H9 (cell line): Measurements from ENCODE around the gene PHYH. TPM values are rescaled to one million over a fixed set of nuclear protein-coding genes. Genes with fewer than 3 reads are reported as not detected.

ENCODE experiments used
- DNase-seq: peaks from one replicate; pipeline ENCODE4 v3.0.0-alpha.2; 2017
- H2AFZ ChIP-seq: one replicate; pipeline ENCODE4 v1.6.1; 2013; ENCODE audit warnings: mild to moderate bottlenecking, low read length, control low read depth, moderate library complexity
- H2AK5ac ChIP-seq: 2 replicates; pipeline ENCODE4 v1.6.1; 2013; ENCODE audit warnings: low read length, control low read depth, mixed read lengths; ENCODE audit not compliant: insufficient read length
- H2BK120ac ChIP-seq: one replicate; pipeline ENCODE4 v1.6.1; 2013; ENCODE audit warnings: low read depth, mild to moderate bottlenecking, low read length, control low read depth, inconsistent platforms; ENCODE audit not compliant: poor library complexity, severe bottlenecking
- H2BK12ac ChIP-seq: 2 replicates; pipeline ENCODE4 v1.6.1; 2013; ENCODE audit warnings: low read length, control low read depth, mixed read lengths, low read depth; ENCODE audit not compliant: insufficient read length
- H2BK15ac ChIP-seq: 2 replicates; pipeline ENCODE4 v1.6.1; 2013; ENCODE audit warnings: low read depth, low read length, control low read depth
- H2BK20ac ChIP-seq: one replicate; pipeline ENCODE4 v1.6.1; 2013; ENCODE audit warnings: low read depth, mild to moderate bottlenecking, low read length, control low read depth, inconsistent platforms; ENCODE audit not compliant: poor library complexity, severe bottlenecking
- H2BK5ac ChIP-seq: 2 replicates; pipeline ENCODE4 v1.6.1; 2013; ENCODE audit warnings: low read length, control low read depth, mixed read lengths; ENCODE audit not compliant: insufficient read length
- H3K14ac ChIP-seq: 2 replicates; pipeline ENCODE4 v1.6.1; 2013; ENCODE audit warnings: low read length, control low read depth; ENCODE audit not compliant: insufficient read depth
- H3K18ac ChIP-seq: 2 replicates; pipeline ENCODE4 v1.6.1; 2013; ENCODE audit warnings: low read depth, mild to moderate bottlenecking, mixed read lengths, low read length, control low read depth; ENCODE audit not compliant: insufficient read length
- H3K23ac ChIP-seq: 2 replicates; pipeline ENCODE4 v1.6.1; 2013; ENCODE audit warnings: low read length, control low read depth, mixed read lengths, low read depth; ENCODE audit not compliant: insufficient read length
- H3K23me2 ChIP-seq: 2 replicates; pipeline ENCODE4 v1.6.1; 2013; ENCODE audit warnings: low read depth, mild to moderate bottlenecking, mixed read lengths, low read length, control low read depth; ENCODE audit not compliant: insufficient read length, poor library complexity, severe bottlenecking
- H3K27ac ChIP-seq: 2 replicates; pipeline ENCODE4 v1.5.1; 2013; ENCODE audit warnings: low read length, control low read depth, mixed read lengths, low read depth; ENCODE audit not compliant: insufficient read length
- H3K27me3 ChIP-seq: 2 replicates; pipeline ENCODE4 v1.6.1; 2013; ENCODE audit warnings: low read length, control low read depth, inconsistent platforms; ENCODE audit not compliant: insufficient read depth
- H3K4ac ChIP-seq: 2 replicates; pipeline ENCODE4 v1.6.1; 2013; ENCODE audit warnings: low read depth, mild to moderate bottlenecking, control low read depth, inconsistent platforms, low read length, moderate library complexity
- H3K4me1 ChIP-seq: 2 replicates; pipeline ENCODE4 v1.6.1; 2013; ENCODE audit warnings: low read length, control low read depth, inconsistent platforms; ENCODE audit not compliant: insufficient read depth
- H3K4me2 ChIP-seq: 2 replicates; pipeline ENCODE4 v1.6.1; 2013; ENCODE audit warnings: low read length, control low read depth, mixed read lengths; ENCODE audit not compliant: insufficient read length, insufficient read depth
- H3K56ac ChIP-seq: 2 replicates; pipeline ENCODE4 v1.6.1; 2013; ENCODE audit warnings: low read depth, mild to moderate bottlenecking, mixed read lengths, low read length, control low read depth; ENCODE audit not compliant: insufficient read length
- H3K79me1 ChIP-seq: 2 replicates; pipeline ENCODE4 v1.6.1; 2013; ENCODE audit warnings: low read depth, mild to moderate bottlenecking, moderate library complexity, low read length, control low read depth, inconsistent platforms; ENCODE audit not compliant: insufficient read depth, poor library complexity, severe bottlenecking
- H3K79me2 ChIP-seq: 2 replicates; pipeline ENCODE4 v1.6.1; 2013; ENCODE audit warnings: low read length, control low read depth, inconsistent platforms; ENCODE audit not compliant: insufficient read depth
- H3K9ac ChIP-seq: 2 replicates; pipeline ENCODE4 v1.6.1; 2013; ENCODE audit warnings: low read length, control low read depth, mixed read lengths; ENCODE audit not compliant: insufficient read length; ENCODE audit errors: extremely low read depth
- H3K9me3 ChIP-seq: one replicate; pipeline ENCODE4 v1.6.1; 2013; ENCODE audit warnings: low read depth, low read length, inconsistent platforms; ENCODE audit not compliant: control insufficient read depth
- H3T11ph ChIP-seq: one replicate; pipeline ENCODE4 v1.6.1; 2013; ENCODE audit warnings: mild to moderate bottlenecking, low read length, control low read depth, inconsistent platforms
- H4K20me1 ChIP-seq: one replicate; pipeline ENCODE4 v1.6.1; 2013; ENCODE audit not compliant: control insufficient read depth, insufficient read length, insufficient read depth
- H4K5ac ChIP-seq: 2 replicates; pipeline ENCODE4 v1.6.1; 2013; ENCODE audit warnings: low read depth, mild to moderate bottlenecking, mixed read lengths, low read length, control low read depth; ENCODE audit not compliant: insufficient read length
- H4K8ac ChIP-seq: replicated peaks from 2 replicates; pipeline ENCODE4 v1.6.1; 2013; ENCODE audit warnings: low read length, control low read depth, mixed read lengths, low read depth; ENCODE audit not compliant: insufficient read length
- H4K91ac ChIP-seq: 2 replicates; pipeline ENCODE4 v1.6.1; 2013; ENCODE audit warnings: low read depth, mild to moderate bottlenecking, moderate library complexity, mixed read lengths, low read length, control low read depth; ENCODE audit not compliant: insufficient read length
- H3K27ac Mint-ChIP-seq, 3 experiments: 2 replicates in 2 of 3; 3 replicates in 1 of 3; pipeline ENCODE4 v1.8.0; 2020 to 2021; ENCODE audit warnings: mixed read lengths in 3 of 3, mild to moderate bottlenecking in 1 of 3, moderate library complexity in 1 of 3
- H3K27me3 Mint-ChIP-seq: 2 replicates; pipeline ENCODE4 v1.8.0; 2021; ENCODE audit warnings: low read depth, mild to moderate bottlenecking, moderate library complexity, mixed read lengths
- H3K36me3 Mint-ChIP-seq, 3 experiments: 2 replicates in 2 of 3; 3 replicates in 1 of 3; pipeline ENCODE4 v1.8.0; 2020 to 2021; ENCODE audit warnings: low read depth in 3 of 3, mixed read lengths in 3 of 3; ENCODE audit not compliant: insufficient read depth in 1 of 3
- H3K4me1 Mint-ChIP-seq, 2 experiments: 2 replicates each; pipeline ENCODE4 v1.8.0; 2020; ENCODE audit warnings: mixed read lengths in 2 of 2
- H3K4me3 Mint-ChIP-seq, 2 experiments: 2 replicates in 1 of 2; 3 replicates in 1 of 2; pipeline ENCODE4 v1.8.0; 2020 to 2021; ENCODE audit warnings: mild to moderate bottlenecking in 2 of 2, mixed read lengths in 2 of 2, moderate library complexity in 1 of 2
- H3K9me3 Mint-ChIP-seq, 2 experiments: 2 replicates in 1 of 2; 3 replicates in 1 of 2; pipeline ENCODE4 v1.8.0; 2020; ENCODE audit warnings: mild to moderate bottlenecking in 2 of 2, mixed read lengths in 2 of 2, moderate library complexity in 1 of 2
- CTCF ChIP-seq: fragments of 200-600 bp; sonication (generic); conservative IDR thresholded peaks from 3 replicates; pipeline ENCODE4 v1.8.0; 2021; ENCODE audit warnings: antibody characterized with exemption, mild to moderate bottlenecking
- WGBS: extraction: QIAGEN DNeasy Blood & Tissue Kit; methylation state at CpG from one replicate; pipeline ENCODE4 v1.1.7; 2013; ENCODE audit warnings: missing lambda C conversion rate, low lambda C conversion rate, mixed read lengths; ENCODE audit not compliant: insufficient read length; ENCODE audit errors: extremely low coverage; 5-methylcytosine and 5-hydroxymethylcytosine counted together
- total RNA-seq: library from RNA; stranded (reverse); gene quantifications from 2 replicates; pipeline ENCODE4 v1.2.1, GENCODE V29; 2021

PHYH gene
- total RNA-seq, 1 experiment from 2014 or later = 21.5 TPM

DNA sequence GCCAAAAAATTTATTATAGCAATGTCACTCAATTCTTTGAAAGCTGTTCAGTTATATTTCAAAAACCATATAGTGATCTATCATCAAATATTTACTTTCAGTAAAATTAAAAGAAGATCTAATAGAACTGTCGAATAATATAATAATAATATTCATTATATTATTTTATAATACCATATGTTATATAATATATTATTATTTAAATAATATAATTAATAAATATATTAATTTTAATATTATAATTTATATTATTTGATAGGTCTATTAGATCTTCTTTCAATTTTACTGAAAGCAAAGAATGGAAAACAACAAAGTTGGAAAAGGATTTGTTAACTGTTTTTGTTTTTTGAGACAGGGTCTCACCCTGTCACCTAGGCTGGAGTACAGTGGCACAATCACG, 43.2 kb downstream of the PHYH start:
- no peaks in the 10 kb centered on the region for H3K79me1 ChIP-seq
- no peak overlapping the region for H2BK5ac ChIP-seq
- no peaks in the 10 kb centered on the region for H3K79me2 ChIP-seq
- no peak overlapping the region for H3K9ac ChIP-seq
- H3K9me3 ChIP-seq = no peaks in the 10 kb centered on the region
- no peaks in the 10 kb centered on the region for H3K23me2 ChIP-seq
- Mint-ChIP-seq H3K36me3 (peaks cover 0 to 6% (median 6%) of the 10 kb centered on the region in 3 experiments; a peak in 4 of 7 replicates), H3K27ac (no peak overlapping the region), H3K27me3 (peaks cover 3% of the 10 kb centered on the region), H3K4me3 (no peak overlapping the region), H3K4me1 (peaks cover 3 to 4% of the 10 kb centered on the region in 2 experiments; a peak in 1 of 4 replicates), H3K9me3 (peaks cover 7 to 16% of the 10 kb centered on the region in 2 experiments; a peak in 4 of 5 replicates)
- TF ChIP-seq CTCF = no peak
- H2BK15ac ChIP-seq = no peak overlapping the region
- no peak overlapping the region for H3K23ac ChIP-seq
- no peak overlapping the region for H2BK12ac ChIP-seq
- H2AFZ ChIP-seq = no peak overlapping the region
- H3K14ac ChIP-seq = no peak overlapping the region
- H3K18ac ChIP-seq = no peak overlapping the region
- no peaks in the 10 kb centered on the region for H3K4me1 ChIP-seq
- no peak overlapping the region for H2BK20ac ChIP-seq
- no peak overlapping the region for H3T11ph ChIP-seq
- H4K5ac ChIP-seq = no peak overlapping the region
- H4K20me1 ChIP-seq = no peaks in the 10 kb centered on the region
- no peak overlapping the region for H2AK5ac ChIP-seq
- H3K27ac ChIP-seq = no peak overlapping the region
- no peak overlapping the region for H3K4me2 ChIP-seq
- no CpG with 5 or more reads among the region's 2 CpGs for WGBS
- H2BK120ac ChIP-seq = no peak overlapping the region
- no peak overlapping the region for H3K4ac ChIP-seq
- DNase-seq = no peak
- no peak overlapping the region for H4K91ac ChIP-seq
- no peaks in the 10 kb centered on the region for H3K27me3 ChIP-seq
- no peak overlapping the region for H3K56ac ChIP-seq
- no peak overlapping the region for H4K8ac ChIP-seq
